NCI-H82 (cell line): ENCODE measurements around the gene XRCC6.
"Not testable (repeated sequence)": the region's sequence is repeated elsewhere in the genome, so short reads cannot be mapped to it uniquely, and the experiment has no call there.

Experiments used
- DNase-seq: peaks from one replicate; lab custom pipeline; 2025; lab: John Stamatoyannopoulos, UW

XRCC6 gene

DNA sequence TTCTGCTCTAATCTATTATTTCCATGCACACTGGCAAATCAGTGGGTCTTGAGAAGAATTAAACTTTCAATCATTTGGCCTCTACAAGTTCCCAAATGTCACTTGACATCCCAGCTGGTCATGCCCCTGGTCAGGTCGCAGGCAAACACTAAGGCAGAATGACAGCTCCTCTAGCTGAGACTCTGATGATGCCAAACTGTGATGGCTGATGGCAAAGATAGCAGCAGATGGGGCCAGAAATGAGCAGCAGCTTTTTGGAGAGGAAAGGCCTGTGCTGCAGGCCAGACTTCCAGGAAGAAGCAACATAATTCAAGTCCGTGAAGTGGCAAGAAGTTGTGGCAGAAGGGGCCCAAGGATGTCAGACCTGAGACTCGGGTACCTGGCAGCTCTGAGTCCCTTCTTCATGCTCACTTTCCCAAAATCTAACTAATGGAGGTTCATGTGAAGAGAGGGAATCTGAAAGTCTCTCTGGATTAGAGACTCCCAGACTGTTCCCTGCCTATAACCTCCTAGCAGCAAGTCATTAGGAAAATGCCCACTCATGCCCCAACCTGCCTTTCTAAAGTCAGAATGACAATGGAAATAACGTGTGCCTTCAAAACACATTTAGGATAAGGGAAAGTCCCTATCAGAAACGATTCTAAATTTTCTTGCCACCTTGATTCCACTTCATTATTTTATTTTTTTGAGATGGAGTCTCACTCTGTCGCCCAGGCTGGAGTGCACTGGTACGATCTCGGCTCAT lies 22.0 kb upstream of the XRCC6 start:
- no peak for DNase-seq

GRCh38 chr22:41600976-41601375 lies 20.1 kb upstream of the XRCC6 start:
- DNase-seq = no peak

DNA sequence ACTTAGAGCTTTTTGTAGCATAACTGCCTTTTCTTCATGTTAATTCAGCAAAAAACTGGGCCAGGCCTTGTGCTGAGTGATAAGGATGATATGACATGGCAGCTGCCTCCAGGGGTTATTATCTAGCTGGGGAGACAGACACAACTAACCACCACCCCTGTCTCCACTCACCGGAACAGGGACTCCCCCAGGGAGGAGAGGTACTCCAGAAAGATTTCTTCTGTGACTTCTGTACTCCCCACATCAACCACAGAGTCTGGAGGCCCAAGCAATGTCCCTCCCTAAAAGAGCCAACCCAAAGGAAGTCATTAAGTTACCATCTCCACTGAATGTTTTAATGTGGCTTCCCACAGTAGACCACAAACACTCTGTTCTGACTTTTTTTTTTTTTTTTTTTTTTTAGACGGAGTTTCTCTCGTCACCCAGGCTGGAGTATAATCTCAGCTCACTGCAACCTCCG lies 17.2 kb upstream of the XRCC6 start:
- no peak for DNase-seq

- no peak for DNase-seq
These were observed 12.7 kb upstream of the XRCC6 start for GRCh38 chr22:41608386-41608785.

GRCh38 chr22:41612603-41613306 lies 8.3 kb upstream of the XRCC6 start:
- DNase-seq = no peak

GRCh38 chr22:41613456-41613855 lies 7.6 kb upstream of the XRCC6 start:
- DNase-seq = no peak

DNA sequence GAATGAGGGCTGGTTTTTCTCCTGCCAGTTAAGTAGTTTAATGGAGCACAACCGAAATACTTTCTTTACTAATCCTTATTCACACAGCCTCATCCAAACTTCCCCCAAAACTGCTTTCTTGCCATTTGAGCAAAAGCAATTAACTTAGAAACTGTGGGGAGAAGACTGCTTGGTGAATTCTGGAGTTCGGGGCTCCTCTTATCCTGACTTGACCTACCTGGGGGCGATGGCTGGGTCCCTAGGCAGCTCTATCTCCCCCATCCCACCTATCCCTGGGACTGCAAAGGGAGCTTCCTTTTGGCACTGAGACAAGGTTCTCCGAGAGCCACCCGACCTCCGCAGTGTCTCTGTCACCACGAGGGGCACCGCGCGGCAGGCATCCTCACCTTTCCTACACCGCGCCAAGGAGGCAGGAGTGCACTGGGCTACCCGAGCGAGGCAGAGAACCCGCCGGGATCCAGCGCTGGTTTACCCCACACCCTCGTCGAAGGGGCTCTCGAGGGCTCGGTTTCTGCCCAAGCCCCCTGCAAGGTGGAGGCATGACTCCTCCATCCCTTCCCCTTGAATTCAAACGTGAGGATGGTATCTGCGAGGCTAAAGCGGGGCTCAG lies 1.0 kb upstream of the XRCC6 start:
- DNase-seq = peak; percentile 59

GRCh38 chr22:41620589-41621098 lies 451 bp upstream of the XRCC6 start, which contains the start of gene DESI1:
TSS of gene DESI1 (minus strand) at chr22:41621043. CDS start at chr22:41620839, 204 bp downstream.
- DNase-seq = peak; percentile 71

- no peak for DNase-seq
These were observed 750 bp downstream of the XRCC6 start for GRCh38 chr22:41621911-41622179.

DNA sequence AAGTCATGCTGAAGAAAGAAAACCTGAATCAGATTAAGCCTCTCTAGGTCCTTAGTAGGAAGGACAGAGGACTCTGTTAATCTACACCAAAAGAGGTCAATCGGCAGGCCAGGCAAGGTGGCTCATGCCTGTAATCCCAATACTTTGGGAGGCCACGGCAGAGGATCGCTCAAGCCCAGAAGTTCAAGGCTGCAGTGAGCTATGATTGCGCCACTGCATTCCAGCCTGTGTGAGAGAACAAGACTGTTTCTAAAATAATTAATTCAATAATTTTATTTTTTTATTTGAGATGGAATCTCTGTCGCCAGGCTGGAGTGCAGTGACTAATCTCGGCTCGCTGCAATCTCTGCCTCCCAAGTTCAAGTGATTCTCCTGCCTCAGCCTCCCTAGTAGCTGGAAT lies 4.5 kb downstream of the XRCC6 start:
- DNase-seq = no peak

GRCh38 chr22:41631115-41631514 lies 10.0 kb downstream of the XRCC6 start:
- not testable (repeated sequence) for DNase-seq

DNA sequence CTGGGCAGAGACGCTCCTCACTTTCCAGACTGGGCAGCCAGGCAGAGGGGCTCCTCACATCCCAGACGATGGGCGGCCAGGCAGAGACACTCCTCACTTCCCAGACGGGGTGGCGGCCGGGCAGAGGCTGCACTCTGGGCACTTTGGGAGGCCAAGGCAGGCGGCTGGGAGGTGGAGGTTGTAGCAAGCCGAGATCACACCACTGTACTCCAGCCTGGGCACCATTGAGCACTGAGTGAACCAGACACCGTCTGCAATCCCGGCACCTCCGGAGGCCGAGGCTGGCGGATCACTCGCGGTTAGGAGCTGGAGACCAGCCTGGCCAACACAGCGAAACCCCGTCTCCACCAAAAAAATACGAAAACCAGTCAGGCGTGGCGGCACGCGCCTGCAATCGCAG lies 10.5 kb downstream of the XRCC6 start:
- DNase-seq = not testable (repeated sequence)

DNA sequence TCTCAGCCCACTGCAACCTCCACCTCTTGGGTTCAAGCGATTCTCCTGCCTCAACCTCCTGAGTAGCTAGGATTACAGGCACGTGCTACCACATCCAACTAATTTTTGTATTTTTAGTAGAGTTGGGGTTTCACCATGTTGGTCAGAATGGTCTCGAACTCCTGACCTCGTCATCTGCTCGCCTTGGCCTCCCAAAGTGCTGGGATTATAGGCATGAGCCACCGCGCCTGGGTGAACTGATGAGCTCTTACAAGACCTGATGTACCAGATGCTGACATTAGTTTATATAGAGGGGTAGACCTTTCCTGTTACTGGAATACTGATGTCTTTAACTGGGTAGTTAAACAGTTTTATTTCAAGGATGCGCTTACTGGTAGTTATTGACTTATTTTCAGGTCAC lies 13.5 kb downstream of the XRCC6 start:
- DNase-seq = not testable (repeated sequence)

DNA sequence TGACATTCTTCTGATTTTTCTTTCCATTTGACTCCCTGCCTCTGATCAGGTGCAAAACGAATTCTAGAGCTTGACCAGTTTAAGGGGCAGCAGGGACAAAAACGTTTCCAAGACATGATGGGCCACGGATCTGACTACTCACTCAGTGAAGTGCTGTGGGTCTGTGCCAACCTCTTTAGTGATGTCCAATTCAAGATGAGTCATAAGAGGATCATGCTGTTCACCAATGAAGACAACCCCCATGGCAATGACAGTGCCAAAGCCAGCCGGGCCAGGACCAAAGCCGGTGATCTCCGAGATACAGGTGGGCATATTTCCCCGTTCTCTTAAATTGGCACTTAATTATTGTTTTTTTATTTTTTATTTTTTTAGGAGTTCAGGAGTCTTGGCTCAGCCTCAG lies 15.4 kb downstream of the XRCC6 start:
- DNase-seq = no peak

DNA sequence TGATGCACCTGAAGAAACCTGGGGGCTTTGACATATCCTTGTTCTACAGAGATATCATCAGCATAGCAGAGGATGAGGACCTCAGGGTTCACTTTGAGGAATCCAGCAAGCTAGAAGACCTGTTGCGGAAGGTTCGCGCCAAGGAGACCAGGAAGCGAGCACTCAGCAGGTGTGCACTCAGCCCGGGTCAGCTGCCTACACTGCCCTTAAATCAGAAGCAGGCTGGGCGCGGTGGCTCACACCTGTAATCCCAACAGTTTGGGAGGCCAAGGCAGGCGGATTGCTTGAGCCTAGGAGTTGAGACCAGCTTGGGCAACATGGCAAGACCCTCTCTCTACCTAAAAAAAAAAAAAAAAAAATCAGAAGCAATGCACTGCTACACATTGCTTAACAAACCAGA lies 16.5 kb downstream of the XRCC6 start:
- DNase-seq = not testable (repeated sequence)

GRCh38 chr22:41638124-41638523 lies 17.0 kb downstream of the XRCC6 start:
- DNase-seq = no peak

DNA sequence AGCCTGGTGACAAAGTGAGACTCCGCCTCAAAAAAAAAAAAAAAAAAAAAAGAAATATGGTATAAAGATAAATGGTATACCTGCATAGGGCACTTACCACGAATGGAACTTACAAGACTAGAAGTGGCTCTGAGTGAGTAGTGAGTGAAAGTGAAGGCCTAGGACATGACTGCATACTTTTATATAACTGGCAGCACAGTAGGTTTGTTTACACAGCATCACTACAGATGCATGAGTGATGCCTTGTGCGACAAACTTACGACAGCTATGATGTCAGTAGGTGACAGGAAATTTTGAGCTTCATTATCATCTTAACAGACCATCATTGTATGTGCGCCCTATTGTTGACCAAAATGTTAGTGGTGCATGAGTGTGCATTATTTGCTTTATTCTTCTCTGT lies 17.7 kb downstream of the XRCC6 start:
- DNase-seq = no peak

GRCh38 chr22:41641854-41642253 lies 20.8 kb downstream of the XRCC6 start:
- no peak for DNase-seq

- no peak for DNase-seq
These were observed 21.4 kb downstream of the XRCC6 start for GRCh38 chr22:41642331-41643110.

- DNase-seq = no peak
These were observed 26.7 kb downstream of the XRCC6 start for GRCh38 chr22:41647771-41648170.

- no peak for DNase-seq
These were observed 27.3 kb downstream of the XRCC6 start for GRCh38 chr22:41648432-41648831.

- no peak for DNase-seq
These were observed 29.1 kb downstream of the XRCC6 start for GRCh38 chr22:41650229-41650628.
